Dendritic cell treated with granulocyte-macrophage colony-stimulating factor and Interleukin-4, amounts not matched to agents 40 ng/mL and 50 ng/mL, for 4 days (primary cell): Measurements from ENCODE around the gene TNIK.
A peak's percentile ranks its signal among the peaks of the same experiment; 100 is the strongest.

Experiments used
- H3K27ac Mint-ChIP-seq: one replicate; pipeline ENCODE4 v1.8.0; 2022; ENCODE audit warnings: mild to moderate bottlenecking, mixed read lengths
- H3K27me3 Mint-ChIP-seq: one replicate; pipeline ENCODE4 v1.8.0; 2022; ENCODE audit warnings: mild to moderate bottlenecking, mixed read lengths
- H3K36me3 Mint-ChIP-seq: one replicate; pipeline ENCODE4 v1.8.0; 2022; ENCODE audit warnings: low read depth, mixed read lengths
- H3K4me1 Mint-ChIP-seq: one replicate; pipeline ENCODE4 v1.8.0; 2022; ENCODE audit warnings: low read depth, mixed read lengths
- H3K4me3 Mint-ChIP-seq: one replicate; pipeline ENCODE4 v1.8.0; 2022; ENCODE audit warnings: mild to moderate bottlenecking, moderate library complexity, mixed read lengths
- H3K9me3 Mint-ChIP-seq: one replicate; pipeline ENCODE4 v1.8.0; 2022; ENCODE audit warnings: mixed read lengths
- intact Hi-C: fragments of 100-400 bp; cut with micrococcal nuclease; formaldehyde crosslinking; loops from one replicate; pipeline ENCODE4 v1.15.0; 2022

Gene TNIK

GRCh38 chr3:171193693-171194092 is 266.5 kb downstream of the TNIK start:
- no peaks in the 10 kb centered on the region for H3K27me3 Mint-ChIP-seq
- H3K27ac Mint-ChIP-seq, result no peak overlapping the region
- H3K36me3 Mint-ChIP-seq, result no peaks in the 10 kb centered on the region
- intact Hi-C loops, result no loop called here
- no peak overlapping the region for H3K4me3 Mint-ChIP-seq
- H3K9me3 Mint-ChIP-seq, result no peaks in the 10 kb centered on the region
- no peaks in the 10 kb centered on the region for H3K4me1 Mint-ChIP-seq

- Mint-ChIP-seq H3K27me3 (no peaks in the 10 kb centered on the region), H3K4me3 (no peak overlapping the region)
These were observed 267.9 kb downstream of the TNIK start for GRCh38 chr3:171192176-171192854.

GRCh38 chr3:171190668-171191067 is 269.5 kb downstream of the TNIK start:
- no peaks in the 10 kb centered on the region for H3K36me3 Mint-ChIP-seq
- intact Hi-C loops, result no loop called here

More at GRCh38 chr3:171192176-171192854, 267.9 kb downstream of the TNIK start:
- intact Hi-C loops, result no loop called here
- Mint-ChIP-seq H3K27ac (no peak overlapping the region), H3K36me3 (no peaks in the 10 kb centered on the region), H3K9me3 (no peaks in the 10 kb centered on the region), H3K4me1 (no peaks in the 10 kb centered on the region)

GRCh38 chr3:171189394-171190080 is 270.7 kb downstream of the TNIK start:
- Mint-ChIP-seq H3K27ac (no peak overlapping the region), H3K27me3 (no peaks in the 10 kb centered on the region), H3K9me3 (no peaks in the 10 kb centered on the region), H3K36me3 (no peaks in the 10 kb centered on the region), H3K4me1 (peaks cover 19% of the 10 kb centered on the region), H3K4me3 (no peak overlapping the region)
- intact Hi-C loops, result loop anchor here (5.0 to 10.0 kb wide), 2 partner anchors 145 to 268 kb away; no protein-coding TSS in a partner anchor

More at GRCh38 chr3:171190668-171191067, 269.5 kb downstream of the TNIK start:
- peaks cover 9% of the 10 kb centered on the region for H3K4me1 Mint-ChIP-seq
- H3K27ac Mint-ChIP-seq, result no peak overlapping the region
- no peak overlapping the region for H3K4me3 Mint-ChIP-seq
- no peaks in the 10 kb centered on the region for H3K27me3 Mint-ChIP-seq
- H3K9me3 Mint-ChIP-seq, result no peaks in the 10 kb centered on the region

DNA sequence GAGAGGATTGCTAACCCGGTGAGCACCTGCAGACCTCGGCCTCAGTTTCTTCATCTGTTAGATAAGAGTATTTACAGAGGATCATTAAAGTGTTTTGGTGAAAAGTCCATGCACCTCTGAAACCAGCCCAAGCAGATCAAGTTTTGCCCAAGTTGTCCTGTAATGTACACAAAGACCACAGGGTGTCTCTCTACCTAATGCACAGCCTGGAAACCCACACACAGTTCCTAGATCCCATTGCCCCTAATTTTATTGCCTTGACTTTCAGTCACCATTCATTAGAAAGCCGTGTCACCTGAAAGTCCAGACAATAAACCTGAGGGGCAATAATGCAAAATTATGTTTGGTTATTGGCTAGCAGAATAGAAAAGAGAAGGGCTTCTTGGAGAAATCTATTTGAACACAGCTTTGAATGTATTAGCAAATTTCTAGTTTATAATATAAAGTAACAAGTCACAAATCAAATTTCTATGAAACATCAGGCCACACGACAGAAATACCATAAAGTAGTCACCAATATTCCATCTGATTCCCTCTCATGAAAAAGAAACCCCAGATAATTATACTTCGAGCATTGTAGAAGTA is 272.4 kb downstream of the TNIK start:
- H3K27ac Mint-ChIP-seq, result no peak overlapping the region
- H3K9me3 Mint-ChIP-seq, result no peaks in the 10 kb centered on the region
- H3K4me1 Mint-ChIP-seq, result peaks cover 29% of the 10 kb centered on the region
- no peaks in the 10 kb centered on the region for H3K36me3 Mint-ChIP-seq
- H3K4me3 Mint-ChIP-seq, result no peak overlapping the region
- intact Hi-C loops, result loop anchor here (1.0 to 10.0 kb wide), 4 partner anchors 143 to 379 kb away; no protein-coding TSS in a partner anchor
- no peaks in the 10 kb centered on the region for H3K27me3 Mint-ChIP-seq

DNA sequence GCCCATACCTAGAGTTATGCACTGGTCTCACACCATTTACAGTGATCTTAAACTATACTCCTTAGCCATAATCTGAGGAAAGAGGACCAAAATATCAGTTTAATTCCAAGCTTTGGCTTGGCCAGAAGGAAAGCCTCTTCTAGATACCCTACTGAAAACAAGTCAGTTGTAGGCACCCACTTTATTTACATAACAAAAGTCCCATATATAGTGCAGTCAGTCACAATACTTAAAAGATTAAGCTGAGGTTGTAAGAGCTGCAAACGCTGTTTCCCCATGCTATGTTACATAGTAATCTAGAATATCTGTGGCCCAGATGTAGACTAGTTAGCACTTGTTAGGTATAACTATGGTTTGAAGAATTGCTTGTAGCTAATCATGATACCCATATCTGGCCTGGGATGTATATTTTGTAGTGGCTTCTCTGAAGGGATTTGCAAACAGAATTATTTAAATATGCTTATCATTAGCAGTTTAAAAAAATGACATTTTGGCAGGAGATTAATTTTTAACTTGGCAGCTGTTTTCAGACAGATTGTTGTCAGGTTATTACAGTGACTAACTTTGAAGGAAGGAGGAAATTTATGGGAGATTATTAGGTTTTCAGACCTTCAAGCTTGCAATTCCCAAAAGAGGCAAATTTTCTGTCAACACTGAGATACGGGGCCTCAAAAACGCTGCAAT is 273.2 kb downstream of the TNIK start:
- no peaks in the 10 kb centered on the region for H3K9me3 Mint-ChIP-seq
- intact Hi-C loops, result loop anchor here (1.0 to 10.0 kb wide), 4 partner anchors 142 to 380 kb away; no protein-coding TSS in a partner anchor
- H3K4me1 Mint-ChIP-seq, result peaks cover 31% of the 10 kb centered on the region
- H3K36me3 Mint-ChIP-seq, result no peaks in the 10 kb centered on the region
- no peaks in the 10 kb centered on the region for H3K27me3 Mint-ChIP-seq
- H3K4me3 Mint-ChIP-seq, result no peak overlapping the region
- no peak overlapping the region for H3K27ac Mint-ChIP-seq

- intact Hi-C loops, result loop anchor here (2.0 to 10.0 kb wide), 3 partner anchors 142 to 380 kb away; no protein-coding TSS in a partner anchor
- Mint-ChIP-seq H3K4me3 (no peak overlapping the region), H3K4me1 (peaks cover 31% of the 10 kb centered on the region), H3K9me3 (no peaks in the 10 kb centered on the region), H3K27ac (no peak overlapping the region), H3K36me3 (no peaks in the 10 kb centered on the region), H3K27me3 (no peaks in the 10 kb centered on the region)
These were observed 273.8 kb downstream of the TNIK start for GRCh38 chr3:171186383-171186782.

GRCh38 chr3:171185959-171186358 is 274.2 kb downstream of the TNIK start:
- Mint-ChIP-seq H3K27ac (peak overlapping the region; percentile 65), H3K4me1 (peaks cover 31% of the 10 kb centered on the region), H3K36me3 (no peaks in the 10 kb centered on the region), H3K4me3 (no peak overlapping the region), H3K9me3 (no peaks in the 10 kb centered on the region), H3K27me3 (no peaks in the 10 kb centered on the region)
- intact Hi-C loops, result loop anchor here (2.0 to 10.0 kb wide), 3 partner anchors 141 to 381 kb away; no protein-coding TSS in a partner anchor

DNA sequence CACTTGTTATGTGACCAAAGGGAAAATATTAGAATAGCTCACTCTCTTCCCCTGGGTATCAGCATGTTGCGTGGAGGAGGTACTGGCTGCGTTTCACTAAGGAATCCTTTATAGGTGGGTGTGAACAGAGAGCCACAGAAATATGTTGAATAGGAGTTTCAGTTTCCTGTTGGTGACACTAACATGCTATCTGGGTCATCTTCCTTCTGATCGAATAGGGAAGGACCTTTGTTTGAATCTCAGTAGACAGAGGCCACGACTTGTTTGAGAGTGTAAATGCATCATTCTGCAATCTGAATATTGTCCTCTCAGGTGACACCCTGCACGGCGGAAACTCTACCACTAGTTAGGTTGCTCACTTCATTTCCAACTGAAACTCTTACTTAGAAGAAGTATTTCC is 275.8 kb downstream of the TNIK start:
- intact Hi-C loops, result loop anchor here (5.0 to 10.0 kb wide), 2 partner anchors 140 to 222 kb away; no protein-coding TSS in a partner anchor
- Mint-ChIP-seq H3K4me1 (peaks cover 31% of the 10 kb centered on the region), H3K4me3 (no peak overlapping the region), H3K36me3 (no peaks in the 10 kb centered on the region), H3K9me3 (no peaks in the 10 kb centered on the region), H3K27ac (peak overlapping the region; percentile 65), H3K27me3 (no peaks in the 10 kb centered on the region)

- intact Hi-C loops, result loop anchor here (5.0 to 10.0 kb wide), 2 partner anchors 138 to 221 kb away; no protein-coding TSS in a partner anchor
- Mint-ChIP-seq H3K36me3 (no peaks in the 10 kb centered on the region), H3K9me3 (no peaks in the 10 kb centered on the region), H3K27me3 (no peaks in the 10 kb centered on the region), H3K27ac (peak overlapping the region; percentile 6), H3K4me1 (peaks cover 39% of the 10 kb centered on the region), H3K4me3 (no peak overlapping the region)
These were observed 277.2 kb downstream of the TNIK start for GRCh38 chr3:171183042-171183441.

DNA sequence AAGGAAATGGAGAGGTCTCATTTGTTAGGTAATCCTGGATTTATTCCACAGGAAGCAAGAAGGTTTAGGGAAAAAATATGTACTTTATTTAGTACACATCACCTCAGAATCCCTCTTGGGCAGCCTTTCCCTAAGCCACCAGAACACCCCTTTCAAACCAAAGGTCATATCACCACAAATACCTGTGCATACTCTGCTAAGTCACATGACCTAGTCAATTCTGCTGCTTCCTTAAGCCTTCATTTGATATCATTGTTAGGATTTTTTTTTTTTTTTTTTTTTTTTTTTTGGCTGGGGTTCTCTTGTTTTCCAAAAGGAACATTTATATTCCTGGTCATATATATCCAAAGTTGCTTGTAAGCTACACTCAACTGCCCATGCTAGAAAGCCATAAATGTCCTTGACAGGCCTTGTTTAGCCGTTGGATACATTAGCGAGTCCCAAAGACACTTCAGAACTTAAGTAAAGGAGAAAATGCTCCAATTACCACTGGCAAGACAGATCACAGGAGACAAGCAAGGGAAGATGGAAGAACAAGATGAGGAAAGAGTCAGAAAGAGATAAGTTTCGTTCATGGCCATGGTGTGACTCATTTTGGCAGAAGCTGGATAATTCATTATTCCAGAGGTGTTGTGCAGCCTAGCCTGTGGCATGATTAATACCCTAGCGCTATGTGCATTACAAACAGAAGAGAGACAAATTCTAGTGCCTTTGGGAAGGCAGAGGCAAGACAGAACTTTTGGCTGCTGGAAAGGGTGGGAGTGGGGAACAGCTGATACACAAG is 278.1 kb downstream of the TNIK start:
- intact Hi-C loops, result loop anchor here (2.0 to 10.0 kb wide), 3 partner anchors 17 to 220 kb away; no protein-coding TSS in a partner anchor
- Mint-ChIP-seq H3K4me1 (peaks cover 41% of the 10 kb centered on the region), H3K27ac (peak overlapping the region; percentile 6), H3K9me3 (no peaks in the 10 kb centered on the region), H3K36me3 (no peaks in the 10 kb centered on the region), H3K27me3 (no peaks in the 10 kb centered on the region), H3K4me3 (no peak overlapping the region)

- peaks cover 36% of the 10 kb centered on the region for H3K4me1 Mint-ChIP-seq
- no peak overlapping the region for H3K4me3 Mint-ChIP-seq
- no peaks in the 10 kb centered on the region for H3K36me3 Mint-ChIP-seq
- intact Hi-C loops, result no loop called here
- no peaks in the 10 kb centered on the region for H3K27me3 Mint-ChIP-seq
- peak overlapping the region; percentile 32 for H3K27ac Mint-ChIP-seq
- H3K9me3 Mint-ChIP-seq, result no peaks in the 10 kb centered on the region
These were observed 281.5 kb downstream of the TNIK start for GRCh38 chr3:171178714-171179113.

DNA sequence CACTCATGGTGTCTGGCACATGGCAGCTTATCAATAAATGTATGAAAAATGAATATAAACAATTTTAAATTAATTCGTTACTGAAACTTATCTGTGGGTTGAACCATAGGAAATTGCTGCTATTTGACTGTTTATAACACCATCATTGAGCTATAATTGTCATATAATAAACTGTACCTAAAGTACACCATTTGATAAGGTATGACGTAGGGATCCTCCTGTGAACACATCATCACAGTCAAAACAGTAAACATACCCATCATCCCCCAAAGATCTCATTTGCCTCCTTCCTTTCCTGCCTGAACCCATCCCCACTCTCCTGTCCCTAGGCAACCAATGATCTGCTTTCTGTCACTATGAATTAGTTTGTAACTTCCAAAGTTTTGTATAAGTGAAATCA is 282.7 kb downstream of the TNIK start:
- H3K36me3 Mint-ChIP-seq, result no peaks in the 10 kb centered on the region
- H3K27ac Mint-ChIP-seq, result no peak overlapping the region
- H3K27me3 Mint-ChIP-seq, result no peaks in the 10 kb centered on the region
- no peaks in the 10 kb centered on the region for H3K9me3 Mint-ChIP-seq
- H3K4me3 Mint-ChIP-seq, result no peak overlapping the region
- intact Hi-C loops, result no loop called here
- H3K4me1 Mint-ChIP-seq, result peaks cover 34% of the 10 kb centered on the region
